ENCODE measurements around the gene HIPK1. TPM values are rescaled to one million over a fixed set of nuclear protein-coding genes. Genes with fewer than 3 reads are reported as not detected.

HIPK1 gene
- total and polyA plus RNA-seq, 4 experiments from 2014 or later: 4.4 to 110 (median 62.1) TPM

DNA sequence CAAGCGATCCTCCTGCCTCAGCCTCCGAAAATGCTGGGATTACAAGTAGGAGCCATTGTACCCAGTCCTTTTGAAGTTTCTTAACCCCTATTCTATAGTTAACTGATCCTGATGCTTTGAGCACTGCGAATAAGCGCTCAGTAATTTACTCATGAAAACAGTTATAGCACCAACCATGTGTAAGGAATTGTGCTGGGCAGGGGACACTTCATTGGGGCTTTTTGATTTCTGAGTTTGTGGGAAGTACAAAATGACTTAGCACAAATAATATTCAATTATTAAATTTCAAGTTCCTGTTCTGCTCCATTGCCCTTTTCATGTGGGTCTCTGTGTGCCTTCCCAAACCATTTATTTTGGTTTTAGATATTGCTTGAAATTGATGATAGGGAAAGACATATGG lies 6.2 kb upstream of the HIPK1 start:
- no peak overlapping the region for H3K4me3 Mint-ChIP-seq
- no peaks in the 10 kb centered on the region for H3K36me3 Mint-ChIP-seq
- Histone ChIP-seq H3K9me3 (ENCODE audit: control insufficient read depth in 1 of 2, low read length in 2 of 2) (no peaks in the 10 kb centered on the region), H3K36me3 (ENCODE audit: insufficient read depth, low read length) (no peaks in the 10 kb centered on the region), H3K4me1 (ENCODE audit: insufficient read depth, low read length) (no peaks in the 10 kb centered on the region), H3K4me3 (ENCODE audit: low read length in 2 of 2) (no peak overlapping the region), H3K27me3 (ENCODE audit: insufficient read depth, low read length) (no peaks in the 10 kb centered on the region), H3K27ac (ENCODE audit: low read depth, low read length) (no peak overlapping the region)
- POLR2A ChIA-PET (ENCODE audit: partially characterized antibody): no interaction called here
- no peaks in the 10 kb centered on the region for H3K9me3 Mint-ChIP-seq
- peaks cover 3 to 5% (median 4%) of the 10 kb centered on the region in 4 donors for H3K4me1 Mint-ChIP-seq
- H3K27me3 Mint-ChIP-seq: peaks cover 0 to 3% of the 10 kb centered on the region in 2 donors
- DNase-seq: no peak
- no peak overlapping the region for H3K27ac Mint-ChIP-seq
- intact Hi-C loops (cut with micrococcal nuclease): no loop called here
- CTCF ChIA-PET (ENCODE audit: partially characterized antibody): no interaction called here

DNA sequence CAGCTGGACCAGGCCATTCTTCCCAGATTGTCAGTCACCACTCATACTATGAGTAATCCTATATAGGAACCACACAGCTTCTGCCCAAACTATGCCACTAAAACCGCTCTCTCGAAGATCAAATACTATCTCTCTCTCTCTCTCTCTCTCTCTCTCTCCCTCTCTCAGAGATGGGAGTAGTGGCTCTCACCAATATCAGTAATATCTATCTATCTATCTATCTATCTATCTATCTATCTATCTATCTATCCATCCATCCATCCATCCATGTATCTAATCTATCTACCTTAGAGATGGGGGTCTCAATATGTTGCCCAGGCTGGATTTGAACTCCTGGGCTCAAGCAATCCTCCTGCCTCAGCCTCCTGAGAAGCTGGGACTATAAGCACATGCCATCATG lies 4.7 kb upstream of the HIPK1 start:
- intact Hi-C loops (cut with micrococcal nuclease): no loop called here
- peaks cover 7% of the 10 kb centered on the region for H3K4me1 ChIP-seq (ENCODE audit: insufficient read depth, low read length)
- peaks cover 0 to 10% of the 10 kb centered on the region in 2 donors for H3K36me3 Mint-ChIP-seq
- H3K27me3 ChIP-seq (ENCODE audit: insufficient read depth, low read length): no peaks in the 10 kb centered on the region
- H3K9me3 Mint-ChIP-seq: no peaks in the 10 kb centered on the region
- peaks cover 13 to 20% (median 15%) of the 10 kb centered on the region in 4 donors for H3K4me1 Mint-ChIP-seq
- H3K27ac Mint-ChIP-seq: no peak overlapping the region
- H3K9me3 ChIP-seq (ENCODE audit: control insufficient read depth in 1 of 2, low read length in 2 of 2): no peaks in the 10 kb centered on the region
- CTCF ChIA-PET (ENCODE audit: partially characterized antibody): interaction anchor here (0.6 to 1.2 kb wide), 5 partner anchors 10 to 89 kb away, joined by 3 read pairs; no protein-coding TSS in a partner anchor
- peaks cover 0 to 2% of the 10 kb centered on the region in 2 donors for H3K27me3 Mint-ChIP-seq
- H3K4me3 Mint-ChIP-seq: no peak overlapping the region
- H3K27ac ChIP-seq (ENCODE audit: low read depth, low read length): no peak overlapping the region
- no peak overlapping the region for H3K4me3 ChIP-seq (ENCODE audit: low read length in 2 of 2)
- no peaks in the 10 kb centered on the region for H3K36me3 ChIP-seq (ENCODE audit: insufficient read depth, low read length)
- DNase-seq: no peak
- POLR2A ChIA-PET (ENCODE audit: partially characterized antibody): interaction anchor here (1.5 to 9.3 kb wide), 2 partner anchors 11 to 19 kb away, joined by 4 to 277 read pairs; partner anchors contain the start of genes AP4B1 and DCLRE1B

DNA sequence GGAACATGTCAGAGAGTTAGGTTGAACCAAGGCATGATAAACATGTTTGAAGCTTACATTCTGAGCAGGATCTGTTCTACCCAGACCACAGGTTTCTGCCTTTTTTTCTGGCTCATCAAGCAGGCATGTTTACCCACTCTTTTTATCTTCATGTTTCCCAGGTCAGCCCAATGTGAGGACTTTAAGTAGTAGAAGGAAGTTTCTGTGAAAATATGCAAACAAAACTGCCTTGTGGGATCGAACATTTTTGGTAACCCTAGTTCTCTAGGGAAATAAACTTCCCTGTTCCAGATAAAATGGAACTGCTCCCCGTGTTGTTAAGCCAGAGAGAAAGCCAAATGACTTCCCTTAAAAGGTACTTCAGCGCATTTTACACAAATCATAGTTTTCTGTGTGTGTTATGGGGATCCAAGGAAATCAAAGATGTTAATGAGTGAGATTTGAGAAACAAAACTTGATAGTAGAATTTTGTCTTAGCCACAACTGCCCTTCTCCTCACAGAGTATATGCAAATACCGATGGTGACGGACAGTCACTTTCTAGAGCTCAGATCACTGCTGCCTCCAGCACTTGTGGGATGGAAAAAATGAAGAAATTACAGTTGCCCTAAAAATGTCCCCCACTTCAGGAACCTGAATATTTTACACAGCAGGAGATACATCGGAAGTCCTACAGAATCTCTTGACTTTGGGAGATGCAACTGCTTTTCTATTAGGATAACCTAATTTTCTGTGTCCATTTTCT lies 765 bp upstream of the HIPK1 start:
- Histone ChIP-seq H3K4me3 (ENCODE audit: low read length in 2 of 2) (peak overlapping the region; percentile 79 to 98), H3K4me1 (ENCODE audit: insufficient read depth, low read length) (peaks cover 34% of the 10 kb centered on the region), H3K9me3 (ENCODE audit: control insufficient read depth in 1 of 2, low read length in 2 of 2) (no peaks in the 10 kb centered on the region), H3K27me3 (ENCODE audit: insufficient read depth, low read length) (no peaks in the 10 kb centered on the region), H3K27ac (ENCODE audit: low read depth, low read length) (peak overlapping the region; percentile 97), H3K36me3 (ENCODE audit: insufficient read depth, low read length) (no peaks in the 10 kb centered on the region)
- peak overlapping the region; percentile 97 to 100 (median 100) for H3K27ac Mint-ChIP-seq
- H3K27me3 Mint-ChIP-seq: no peaks in the 10 kb centered on the region
- intact Hi-C loops (cut with micrococcal nuclease): loop anchor here (2.0 kb wide), 1 partner anchor 856 kb away; the partner anchor contains the start of gene LRIG2
- peaks cover 0 to 22% of the 10 kb centered on the region in 2 donors for H3K36me3 Mint-ChIP-seq
- ChIA-PET POLR2A (ENCODE audit: partially characterized antibody) (interaction anchor here (0.8 to 9.3 kb wide), 32 partner anchors 8 to 1213 kb away, joined by 3 to 277 read pairs (median 10); partner anchors contain the start of genes AP4B1, DCLRE1B, MAGI3 and PHTF1), CTCF (ENCODE audit: partially characterized antibody) (interaction anchor here (0.9 to 8.3 kb wide), 15 partner anchors 13 to 856 kb away, joined by 3 to 103 read pairs (median 5); partner anchors contain the start of genes AP4B1, DCLRE1B and LRIG2)
- peaks cover 0 to 3% (median 0%) of the 10 kb centered on the region in 8 donors for H3K9me3 Mint-ChIP-seq
- H3K4me1 Mint-ChIP-seq: peaks cover 27 to 51% (median 39%) of the 10 kb centered on the region in 4 donors
- no peak for DNase-seq
- peak overlapping the region; percentile 96 to 99 (median 98) for H3K4me3 Mint-ChIP-seq

DNA sequence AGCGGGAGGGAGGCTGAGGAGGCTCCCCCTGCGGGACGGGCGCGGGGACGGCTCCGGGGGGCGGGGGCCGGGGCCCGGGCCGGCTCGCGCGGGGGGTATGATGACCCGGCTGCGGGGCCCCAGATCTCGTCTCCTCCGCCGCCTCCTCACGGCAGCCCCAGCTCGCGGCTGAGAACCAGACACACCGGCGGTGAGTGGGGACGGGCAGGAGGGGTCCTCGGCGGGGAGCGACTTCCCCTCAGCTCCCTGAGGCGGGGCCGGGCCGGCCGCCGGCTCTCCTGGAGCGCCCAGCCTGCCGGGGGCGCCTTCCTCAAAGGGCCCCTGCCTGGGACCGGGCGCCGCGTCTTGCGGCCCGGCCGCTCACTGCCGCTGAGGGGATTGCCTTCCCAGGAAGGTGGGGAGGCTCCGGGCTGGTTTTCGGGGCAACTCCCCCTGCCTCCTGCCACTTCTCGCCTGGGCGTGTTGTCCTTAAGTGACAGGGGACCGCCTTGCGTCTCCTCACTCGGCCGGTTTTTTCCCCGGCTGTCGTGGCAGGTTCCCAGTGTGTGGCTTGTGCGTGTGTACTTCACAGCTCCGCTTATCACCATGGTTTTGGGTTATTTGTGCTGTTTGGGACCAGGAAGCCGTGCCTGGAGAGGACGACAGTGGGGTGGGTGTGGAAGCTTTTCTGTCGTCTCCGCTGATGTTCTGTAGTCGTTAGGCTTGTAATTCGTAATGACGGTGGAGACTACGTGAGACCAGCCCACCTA lies 800 bp downstream of the HIPK1 start:
- CTCF ChIA-PET (ENCODE audit: partially characterized antibody): interaction anchor here (0.9 to 8.3 kb wide), 20 partner anchors 10 to 118 kb away, joined by 3 to 103 read pairs (median 8); partner anchors contain the start of genes AP4B1, DCLRE1B and RSBN1
- no peaks in the 10 kb centered on the region for H3K27me3 Mint-ChIP-seq
- peaks cover 0 to 3% (median 0%) of the 10 kb centered on the region in 8 donors for H3K9me3 Mint-ChIP-seq
- DNase-seq: peak; percentile 79 to 97 (median 87)
- POLR2A ChIA-PET (ENCODE audit: partially characterized antibody): interaction anchor here (0.5 to 9.3 kb wide), 44 partner anchors 9 to 1311 kb away, joined by 3 to 277 read pairs (median 6); partner anchors contain the start of genes AP4B1, CAPZA1, CSDE1 and DCLRE1B
- peak overlapping the region; percentile 89 to 99 (median 94) for H3K4me3 Mint-ChIP-seq
- intact Hi-C loops (cut with micrococcal nuclease): loop anchor here (1.0 to 2.0 kb wide), 7 partner anchors 25 to 857 kb away; partner anchors contain the start of genes BCAS2, DCLRE1B, LRIG2 and PTPN22
- H3K36me3 Mint-ChIP-seq: peaks cover 0 to 22% of the 10 kb centered on the region in 2 donors
- Histone ChIP-seq H3K4me1 (ENCODE audit: insufficient read depth, low read length) (peaks cover 50% of the 10 kb centered on the region), H3K4me3 (ENCODE audit: low read length in 2 of 2) (peak overlapping the region; percentile 50 to 98), H3K27ac (ENCODE audit: low read depth, low read length) (peak overlapping the region; percentile 97), H3K27me3 (ENCODE audit: insufficient read depth, low read length) (no peaks in the 10 kb centered on the region), H3K36me3 (ENCODE audit: insufficient read depth, low read length) (no peaks in the 10 kb centered on the region), H3K9me3 (ENCODE audit: control insufficient read depth in 1 of 2, low read length in 2 of 2) (no peaks in the 10 kb centered on the region)
- H3K27ac Mint-ChIP-seq: peak overlapping the region; percentile 97 to 100 (median 99)
- H3K4me1 Mint-ChIP-seq: peaks cover 39 to 64% (median 51%) of the 10 kb centered on the region in 4 donors

DNA sequence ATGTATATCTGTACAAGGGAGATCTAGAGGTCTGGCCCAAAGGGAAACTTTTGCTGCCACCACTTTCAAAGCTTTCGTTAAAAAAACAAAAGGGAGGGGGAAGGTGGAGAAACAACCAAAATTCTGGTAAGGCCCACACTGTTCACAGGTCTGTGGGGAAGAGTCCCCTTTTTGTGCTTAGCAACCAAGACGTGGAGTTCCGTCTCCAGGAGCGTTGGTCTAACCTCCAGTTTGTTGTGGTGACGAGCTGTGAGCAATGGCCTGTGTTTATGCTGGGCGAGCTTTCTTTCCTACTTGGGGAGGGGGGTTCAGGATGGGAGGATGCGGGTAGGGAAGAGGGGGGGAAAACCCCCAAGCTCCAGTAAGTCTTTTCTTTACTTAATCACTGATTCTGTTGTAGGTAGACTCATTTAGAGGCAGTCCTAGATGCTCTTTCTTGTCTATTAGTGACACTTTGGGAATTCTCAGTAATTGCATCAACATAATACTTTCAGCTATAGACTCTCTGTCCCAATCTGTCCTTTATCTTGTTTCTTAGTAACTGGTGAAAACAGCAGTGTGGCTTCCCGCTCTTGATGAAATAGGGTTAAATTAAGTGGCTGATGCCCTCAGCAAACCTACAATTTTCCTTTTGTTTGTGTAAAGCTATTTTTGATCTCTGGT lies 1.5 kb downstream of the HIPK1 start:
- peak overlapping the region; percentile 50 to 98 for H3K4me3 ChIP-seq (ENCODE audit: low read length in 2 of 2)
- H3K4me1 ChIP-seq (ENCODE audit: insufficient read depth, low read length): peaks cover 57% of the 10 kb centered on the region
- no peaks in the 10 kb centered on the region for H3K27me3 Mint-ChIP-seq
- peak; percentile 82 to 96 (median 85) for DNase-seq
- intact Hi-C loops (cut with micrococcal nuclease): loop anchor here (1.0 to 2.0 kb wide), 4 partner anchors 10 to 650 kb away; partner anchors contain the start of gene BCAS2
- peak overlapping the region; percentile 89 to 99 (median 94) for H3K4me3 Mint-ChIP-seq
- H3K9me3 Mint-ChIP-seq: peaks cover 0 to 5% (median 0%) of the 10 kb centered on the region in 8 donors
- H3K27ac Mint-ChIP-seq: peak overlapping the region; percentile 97 to 100 (median 99)
- H3K36me3 ChIP-seq (ENCODE audit: insufficient read depth, low read length): no peaks in the 10 kb centered on the region
- peak overlapping the region; percentile 97 for H3K27ac ChIP-seq (ENCODE audit: low read depth, low read length)
- H3K36me3 Mint-ChIP-seq: peaks cover 0 to 25% of the 10 kb centered on the region in 2 donors
- no peaks in the 10 kb centered on the region for H3K9me3 ChIP-seq (ENCODE audit: control insufficient read depth in 1 of 2, low read length in 2 of 2)
- H3K4me1 Mint-ChIP-seq: peaks cover 45 to 71% (median 57%) of the 10 kb centered on the region in 4 donors
- POLR2A ChIA-PET (ENCODE audit: partially characterized antibody): interaction anchor here (0.6 to 9.3 kb wide), 32 partner anchors 10 to 974 kb away, joined by 3 to 277 read pairs (median 8); partner anchors contain the start of genes AP4B1, CSDE1, DCLRE1B and LRIG2
- CTCF ChIA-PET (ENCODE audit: partially characterized antibody): interaction anchor here (0.8 to 8.3 kb wide), 20 partner anchors 9 to 858 kb away, joined by 3 to 103 read pairs (median 6); partner anchors contain the start of genes AP4B1, DCLRE1B, LRIG2 and RSBN1
- H3K27me3 ChIP-seq (ENCODE audit: insufficient read depth, low read length): no peaks in the 10 kb centered on the region

DNA sequence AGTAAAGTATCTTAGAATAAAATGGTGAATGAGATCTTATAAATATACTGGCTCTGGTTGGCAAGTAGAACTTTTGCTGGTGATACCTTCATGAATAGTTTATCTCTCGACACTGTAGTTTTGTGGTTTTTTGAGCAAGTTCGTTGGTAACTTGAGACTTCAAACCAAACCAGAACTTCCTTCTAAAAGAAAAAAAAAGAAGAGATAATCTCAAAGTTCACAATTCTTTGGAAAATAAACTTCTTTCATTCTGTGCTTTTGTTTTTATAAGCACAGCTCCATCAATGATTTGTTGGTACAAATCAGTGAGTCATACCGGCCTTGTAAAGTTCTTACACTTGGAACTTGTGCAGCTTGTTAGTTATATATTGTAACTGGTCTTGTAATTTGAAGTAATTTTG lies 2.3 kb downstream of the HIPK1 start:
- no peaks in the 10 kb centered on the region for H3K36me3 ChIP-seq (ENCODE audit: insufficient read depth, low read length)
- H3K9me3 Mint-ChIP-seq: peaks cover 0 to 6% (median 0%) of the 10 kb centered on the region in 8 donors
- peak overlapping the region; percentile 97 for H3K27ac ChIP-seq (ENCODE audit: low read depth, low read length)
- no peaks in the 10 kb centered on the region for H3K9me3 ChIP-seq (ENCODE audit: control insufficient read depth in 1 of 2, low read length in 2 of 2)
- intact Hi-C loops (cut with micrococcal nuclease): loop anchor here (1.0 to 2.0 kb wide), 4 partner anchors 9 to 649 kb away; partner anchors contain the start of gene BCAS2
- peak overlapping the region; percentile 97 to 100 (median 99) for H3K27ac Mint-ChIP-seq
- peak overlapping the region in 1 of 2 donors; percentile 98 for H3K4me3 ChIP-seq (ENCODE audit: low read length in 2 of 2)
- H3K27me3 ChIP-seq (ENCODE audit: insufficient read depth, low read length): no peaks in the 10 kb centered on the region
- POLR2A ChIA-PET (ENCODE audit: partially characterized antibody): interaction anchor here (0.6 to 9.3 kb wide), 22 partner anchors 9 to 785 kb away, joined by 3 to 277 read pairs (median 16); partner anchors contain the start of genes AP4B1, DCLRE1B, RSBN1 and TRIM33
- H3K27me3 Mint-ChIP-seq: no peaks in the 10 kb centered on the region
- peaks cover 0 to 25% of the 10 kb centered on the region in 2 donors for H3K36me3 Mint-ChIP-seq
- H3K4me3 Mint-ChIP-seq: peak overlapping the region; percentile 89 to 99 (median 94)
- H3K4me1 Mint-ChIP-seq: peaks cover 49 to 79% (median 64%) of the 10 kb centered on the region in 4 donors
- peak; percentile 58 to 74 (median 67) for DNase-seq
- CTCF ChIA-PET (ENCODE audit: partially characterized antibody): interaction anchor here (0.8 to 8.3 kb wide), 18 partner anchors 9 to 859 kb away, joined by 3 to 103 read pairs (median 4); partner anchors contain the start of genes AP4B1, DCLRE1B, LRIG2 and RSBN1
- H3K4me1 ChIP-seq (ENCODE audit: insufficient read depth, low read length): peaks cover 65% of the 10 kb centered on the region

Measured in CD4-positive, alpha-beta memory T cell (primary cell).